K562 (cell line): ENCODE measurements around the gene OR3A1. TPM values are rescaled to one million over a fixed set of nuclear protein-coding genes. Genes with fewer than 3 reads are reported as not detected.
A peak's percentile ranks its signal among the peaks of the same experiment; 100 is the strongest.

Experiments
- ATAC-seq: fragments of 200-7000 bp; cut with Tn5 transposase; 3 replicates; pipeline ENCODE4 v1.9.1; 2020; ENCODE audit warnings: moderate library complexity
- BruUV-seq: library from RNA; stranded (reverse); fragments of 400-500 nt; replicated peaks from 2 replicates; lab custom pipeline; 2021; lab: Mats Ljungman, UMichigan
- CTCF ChIA-PET: fragments of 300-600 bp; formaldehyde crosslinking; extraction: SDS; loops from one replicate; lab custom pipeline; 2021; ENCODE audit warnings: low intra/inter-chr PET ratio; lab: Yijun Ruan, JAX
- POLR2A ChIA-PET: fragments of 300-600, 350-650 bp; sonication (Branson Sonifier 250); formaldehyde crosslinking; extraction: SDS; loops from one replicate; lab custom pipeline; 2021; ENCODE audit warnings: antibody characterized with exemption, inconsistent platforms; lab: Yijun Ruan, JAX
- DNase-seq, 4 experiments: peaks; one replicate each; pipeline versions ENCODE4 v3.0.0 to v3.0.0-alpha.2; 2011 to 2018; ENCODE audit warnings: low spot score in 3 of 4, mixed read lengths in 3 of 4; ENCODE audit errors: extremely low read depth in 1 of 4
- FAIRE-seq: peaks from 2 replicates; lab custom pipeline; 2011; peaks lifted over from hg19 to GRCh38; lab: Jason Lieb, UNC
- H2AFZ ChIP-seq: 2 replicates; pipeline ENCODE4 v1.6.0; 2011; ENCODE audit warnings: low read depth, low read length, control low read depth, inconsistent platforms
- H3K27ac ChIP-seq: fragments of 200-600 bp; 3 replicates; pipeline ENCODE4 v1.8.0; 2011; ENCODE audit warnings: low read depth, mild to moderate bottlenecking, control low read depth, inconsistent platforms, low read length, moderate library complexity, mixed read lengths; ENCODE audit errors: extremely low read depth
- H3K27me3 ChIP-seq, 2 experiments: fragments of 300-600 bp in 1 of 2; 2 replicates in 1 of 2; 3 replicates in 1 of 2; pipeline versions ENCODE4 v1.6.0 to v1.8.0; 2011; ENCODE audit warnings: inconsistent platforms in 2 of 2, low read length in 2 of 2, mild to moderate bottlenecking in 1 of 2, mixed read lengths in 1 of 2, moderate library complexity in 1 of 2; ENCODE audit not compliant: control insufficient read depth in 2 of 2, insufficient read depth in 2 of 2
- H3K36me3 ChIP-seq: fragments of 300-600 bp; 3 replicates; pipeline ENCODE4 v1.8.0; 2011; ENCODE audit warnings: mild to moderate bottlenecking, low read length, inconsistent platforms; ENCODE audit not compliant: control insufficient read depth, insufficient read depth
- H3K4me1 ChIP-seq, 2 experiments: fragments of 200-600 bp in 1 of 2; replicated peaks in 1 of 2; 2 replicates in 1 of 2; 3 replicates in 1 of 2; pipeline versions ENCODE4 v1.5.1 to v1.8.0; 2011; ENCODE audit warnings: inconsistent platforms in 2 of 2, low read length in 2 of 2, mild to moderate bottlenecking in 1 of 2, mixed read lengths in 1 of 2, moderate library complexity in 1 of 2; ENCODE audit not compliant: control insufficient read depth in 2 of 2, insufficient read depth in 2 of 2
- H3K4me2 ChIP-seq: 2 replicates; pipeline ENCODE4 v1.6.1; 2011; ENCODE audit warnings: low read length, control low read depth, inconsistent platforms, mixed read lengths; ENCODE audit not compliant: insufficient read depth
- H3K4me3 ChIP-seq: fragments of 200-600 bp; sonication (generic), shearing (Covaris generic); 2 replicates; pipeline ENCODE4 v1.5.1; 2016; ENCODE audit warnings: control low read depth, inconsistent platforms
- H3K79me2 ChIP-seq: fragments of 200-600 bp; 3 replicates; pipeline ENCODE4 v1.8.0; 2011; ENCODE audit warnings: low read length, inconsistent platforms; ENCODE audit not compliant: control insufficient read depth, insufficient read depth
- H3K9ac ChIP-seq, 2 experiments: 2 replicates each; pipeline versions ENCODE4 v1.6.0 to v1.6.1; 2011; ENCODE audit warnings: low read depth in 2 of 2, low read length in 2 of 2, control low read depth in 1 of 2, inconsistent platforms in 1 of 2, mild to moderate bottlenecking in 1 of 2, mixed read lengths in 1 of 2; ENCODE audit not compliant: insufficient read depth in 1 of 2
- H3K9me1 ChIP-seq: one replicate; pipeline ENCODE4 v1.6.0; 2011; ENCODE audit warnings: inconsistent platforms, mild to moderate bottlenecking, low read length, moderate library complexity; ENCODE audit not compliant: control insufficient read depth, insufficient read depth
- H3K9me3 ChIP-seq: replicated peaks from 2 replicates; pipeline ENCODE4 v1.5.1; 2011; ENCODE audit warnings: low read depth, low read length, inconsistent platforms; ENCODE audit not compliant: control insufficient read depth, insufficient read depth
- H4K20me1 ChIP-seq: replicated peaks from 2 replicates; pipeline ENCODE4 v1.6.1; 2011; ENCODE audit warnings: low read length, inconsistent platforms, mixed read lengths; ENCODE audit not compliant: control insufficient read depth, insufficient read depth
- CGGBP1 ChIP-seq: fragments of 250-450 bp; sonication (Bioruptor Pico); IDR thresholded peaks from 2 replicates; pipeline ENCODE4 v1.9.0; 2021; ENCODE audit warnings: mild to moderate bottlenecking
- GATA2 ChIP-seq: sonication (generic); formaldehyde crosslinking; IDR thresholded peaks from 2 replicates; pipeline ENCODE4 v1.4.0; 2020; ENCODE audit warnings: mild to moderate bottlenecking, missing genetic modification reagents
- ZBTB49 ChIP-seq: sonication (generic); formaldehyde crosslinking; IDR thresholded peaks from 2 replicates; pipeline ENCODE4 v1.8.0; 2022; ENCODE audit warnings: missing genetic modification reagents, mild to moderate bottlenecking, borderline replicate concordance
- ZNF444 ChIP-seq: fragments of 250-450 bp; sonication (Bioruptor Pico); IDR thresholded peaks from 2 replicates; pipeline ENCODE4 v1.4.0; 2020; ENCODE audit warnings: mild to moderate bottlenecking, moderate library complexity
- ZNF512 ChIP-seq: IDR thresholded peaks from 2 replicates; pipeline ENCODE4 v1.6.1; 2016; ENCODE audit warnings: missing genetic modification characterization, missing compliant biosample characterization
- ZNF584 ChIP-seq: fragments of 200-800 bp; sonication (Bioruptor generic); IDR thresholded peaks from 2 replicates; pipeline ENCODE4 v1.6.1; 2016; ENCODE audit warnings: low read depth, mild to moderate bottlenecking, missing genetic modification characterization, missing compliant biosample characterization
- WGBS: fragments of 100-300 bp; shearing (Covaris generic); methylation state at CpG from one replicate; pipeline ENCODE4 v1.1.6; 2016; ENCODE audit warnings: low coverage, mixed read lengths; ENCODE audit not compliant: insufficient coverage; ENCODE audit errors: missing lambda C conversion rate; 5-methylcytosine and 5-hydroxymethylcytosine counted together
- in situ Hi-C: fragments of 300-500 bp; cut with MboI; formaldehyde crosslinking; loops from 4 replicates; pipeline ENCODE4 v1.15.0; 2018; ENCODE audit warnings: inconsistent platforms, mixed read lengths
- intact Hi-C: fragments of 100-400 bp; cut with micrococcal nuclease; formaldehyde crosslinking; loops from 2 replicates; pipeline ENCODE4 v1.14.2; 2022
- polyA plus RNA-seq, 8 experiments: library from polyadenylated mRNA; depleted of rRNA in 4 of 8; stranded (reverse) in 5 of 8; unstranded in 3 of 8; fragments of >200 nt; fragmentation: Nextera tagmentation in 2 of 8; fragmentation: Illumina TruSeq in 1 of 8; extraction: Ambion mirVana in 2 of 8; extraction: Trizol in 1 of 8; gene quantifications; 2 replicates each; pipeline versions ENCODE4 v1.2.1 to v1.2.3, GENCODE V29; 2011 to 2014; ENCODE audit warnings: inconsistent platforms in 1 of 8, missing spikeins in 1 of 8
- total RNA-seq, 7 experiments: library from RNA; depleted of rRNA in 6 of 7; stranded (reverse); fragments of >200 nt in 6 of 7; fragmentation: Illumina TruSeq in 2 of 7; extraction: Trizol in 2 of 7; gene quantifications; 2 replicates each; pipeline versions ENCODE4 v1.2.1 to v1.2.3, GENCODE V29; 2011 to 2021; ENCODE audit warnings: low replicate concordance in 1 of 7

Gene OR3A1
- total and polyA plus RNA-seq, 9 of the 15 experiments (the other 6 are each of a cell fraction or from before 2014, with no cell fraction given): not detected

GRCh38 chr17:3260600-3260999 lies 37.6 kb downstream of the OR3A1 start (continued):
- no peak for TF ChIP-seq CGGBP1 (CRISPR knock-in tag)
- no peak for TF ChIP-seq GATA2
- no peak for TF ChIP-seq ZBTB49 (CRISPR knock-in tag)
- no peak for TF ChIP-seq ZNF584

GRCh38 chr17:3260163-3260562 lies 38.0 kb downstream of the OR3A1 start:
- no peaks in the 10 kb centered on the region for H3K4me1 ChIP-seq
- no peak overlapping the region for H3K4me2 ChIP-seq
- BruUV-seq: no TSS peak
- FAIRE-seq (no peak), DNase-seq (no peak), ATAC-seq (no peak)
- ChIA-PET CTCF (no interaction called here), POLR2A (no interaction called here)
- WGBS: no CpG with 5 or more reads among the region's 1 CpG
- no peaks in the 10 kb centered on the region for H3K79me2 ChIP-seq
- no peak overlapping the region for H3K4me3 ChIP-seq
- no peak overlapping the region for H2AFZ ChIP-seq
- H3K9ac ChIP-seq: no peak overlapping the region
- intact Hi-C loops: no loop called here
- in situ Hi-C loops: no loop called here
- H3K27ac ChIP-seq: no peak overlapping the region
- no peaks in the 10 kb centered on the region for H3K36me3 ChIP-seq
- TF ChIP-seq ZNF444 (CRISPR knock-in tag): no peak
- peak; percentile 74 for TF ChIP-seq ZNF512
- no peaks in the 10 kb centered on the region for H3K9me1 ChIP-seq
- no peaks in the 10 kb centered on the region for H4K20me1 ChIP-seq
- H3K9me3 ChIP-seq: no peaks in the 10 kb centered on the region
- H3K27me3 ChIP-seq: peaks cover 0 to 12% of the 10 kb centered on the region in 2 experiments; a peak in 3 of 5 replicates
